Calu3 (cell line): Measurements from ENCODE around the gene KMT2E. TPM values are rescaled to one million over a fixed set of nuclear protein-coding genes. Genes with fewer than 3 reads are reported as not detected.

Experiments
- BruUV-seq: library from RNA; stranded (reverse); fragments of 400-500 nt; replicated peaks from 2 replicates; lab custom pipeline; 2021; lab: Mats Ljungman, UMichigan
- CTCF ChIA-PET: fragments of 300-600 bp; sonication (Branson Sonifier 250); formaldehyde crosslinking; loops from one replicate; lab custom pipeline; 2022; ENCODE audit warnings: antibody characterized with exemption; lab: Charles Lee
- DNase-seq: peaks from one replicate; pipeline ENCODE4 v3.0.0; 2022
- H3K27ac Mint-ChIP-seq: one replicate; pipeline ENCODE4 v1.8.0; 2022; ENCODE audit warnings: mixed read lengths; ENCODE audit not compliant: unreplicated experiment
- H3K27me3 Mint-ChIP-seq: one replicate; pipeline ENCODE4 v1.8.0; 2022; ENCODE audit warnings: mixed read lengths; ENCODE audit not compliant: unreplicated experiment
- H3K36me3 Mint-ChIP-seq: one replicate; pipeline ENCODE4 v1.8.0; 2022; ENCODE audit warnings: mild to moderate bottlenecking, moderate library complexity, mixed read lengths; ENCODE audit not compliant: insufficient read depth, unreplicated experiment
- H3K4me1 Mint-ChIP-seq: one replicate; pipeline ENCODE4 v1.8.0; 2022; ENCODE audit warnings: mild to moderate bottlenecking, low read depth, mixed read lengths; ENCODE audit not compliant: unreplicated experiment
- H3K4me3 Mint-ChIP-seq: one replicate; pipeline ENCODE4 v1.8.0; 2022; ENCODE audit warnings: mild to moderate bottlenecking, low read depth, moderate library complexity, mixed read lengths; ENCODE audit not compliant: unreplicated experiment
- H3K9me3 Mint-ChIP-seq: one replicate; pipeline ENCODE4 v1.8.0; 2022; ENCODE audit warnings: low read depth, mixed read lengths; ENCODE audit not compliant: unreplicated experiment
- CTCF ChIP-seq: fragments of 200-600 bp; IDR thresholded peaks from one replicate; pipeline ENCODE4 v1.8.0; 2022; ENCODE audit warnings: antibody characterized with exemption; ENCODE audit not compliant: unreplicated experiment
- intact Hi-C: fragments of 100-400 bp; cut with micrococcal nuclease; formaldehyde crosslinking; loops from one replicate; pipeline ENCODE4 v1.10.0; 2022; ENCODE audit not compliant: unreplicated experiment
- total RNA-seq: library from RNA; stranded (reverse); gene quantifications from 2 replicates; pipeline ENCODE4 v1.2.3, GENCODE V29; 2022

The KMT2E gene
- total RNA-seq, 1 experiment from 2014 or later: 39.1 TPM

DNA sequence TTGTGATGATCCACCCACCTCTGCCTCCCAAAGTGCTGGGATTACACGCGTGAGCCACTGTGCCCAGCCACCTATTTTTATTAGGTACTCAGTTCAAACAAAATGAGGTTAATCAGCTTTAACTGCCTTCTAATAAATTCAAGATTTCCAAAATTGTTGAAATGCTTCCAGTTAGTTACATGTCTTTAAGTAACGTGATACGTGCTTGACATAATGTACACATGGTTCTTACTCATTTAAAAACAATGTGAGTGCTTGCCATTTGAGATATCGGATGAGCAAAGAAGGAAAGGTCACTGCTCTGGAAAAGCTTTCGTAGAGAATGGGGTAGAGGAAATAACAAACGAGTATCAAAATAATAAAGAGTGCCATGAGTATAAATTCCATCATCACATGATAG is 83.6 kb downstream of the KMT2E start:
- H3K27ac Mint-ChIP-seq: no peak overlapping the region
- H3K9me3 Mint-ChIP-seq: no peaks in the 10 kb centered on the region
- CTCF ChIA-PET: no interaction called here
- TF ChIP-seq CTCF: no peak
- H3K4me1 Mint-ChIP-seq: peaks cover 8% of the 10 kb centered on the region
- no peak overlapping the region for H3K4me3 Mint-ChIP-seq
- intact Hi-C loops: no loop called here
- no peaks in the 10 kb centered on the region for H3K27me3 Mint-ChIP-seq
- no peak for DNase-seq
- no TSS peak for BruUV-seq
- peaks cover 14% of the 10 kb centered on the region for H3K36me3 Mint-ChIP-seq

- Mint-ChIP-seq H3K27me3 (no peaks in the 10 kb centered on the region), H3K27ac (no peak overlapping the region), H3K4me3 (no peak overlapping the region), H3K4me1 (peaks cover 8% of the 10 kb centered on the region), H3K36me3 (peaks cover 9% of the 10 kb centered on the region), H3K9me3 (no peaks in the 10 kb centered on the region)
- CTCF ChIA-PET: no interaction called here
- intact Hi-C loops: no loop called here
- no peak for DNase-seq
- TF ChIP-seq CTCF: no peak
- no TSS peak for BruUV-seq
Measured at GRCh38 chr7:105098863-105099515, 85.0 kb downstream of the KMT2E start.

- H3K36me3 Mint-ChIP-seq: peaks cover 17% of the 10 kb centered on the region
- no peak overlapping the region for H3K27ac Mint-ChIP-seq
- DNase-seq: no peak
- BruUV-seq: no TSS peak
- no peaks in the 10 kb centered on the region for H3K27me3 Mint-ChIP-seq
- H3K4me3 Mint-ChIP-seq: no peak overlapping the region
- peaks cover 8% of the 10 kb centered on the region for H3K4me1 Mint-ChIP-seq
- intact Hi-C loops: no loop called here
- CTCF ChIA-PET: no interaction called here
- no peaks in the 10 kb centered on the region for H3K9me3 Mint-ChIP-seq
- no peak for TF ChIP-seq CTCF
Measured at GRCh38 chr7:105101864-105102263, 87.9 kb downstream of the KMT2E start.

- Mint-ChIP-seq H3K27ac (no peak overlapping the region), H3K4me3 (no peak overlapping the region)
- no peak for TF ChIP-seq CTCF
Measured at GRCh38 chr7:105102557-105103352, 88.8 kb downstream of the KMT2E start.

More at GRCh38 chr7:105102557-105103352, 88.8 kb downstream of the KMT2E start:
- CTCF ChIA-PET: no interaction called here
- H3K36me3 Mint-ChIP-seq: peaks cover 23% of the 10 kb centered on the region
- intact Hi-C loops: no loop called here
- H3K27me3 Mint-ChIP-seq: no peaks in the 10 kb centered on the region
- H3K9me3 Mint-ChIP-seq: no peaks in the 10 kb centered on the region
- H3K4me1 Mint-ChIP-seq: peaks cover 8% of the 10 kb centered on the region
- no peak for DNase-seq
- no TSS peak for BruUV-seq
